Stimulated activated CD8-positive, alpha-beta memory T cell treated with anti-CD3 and anti-CD28 coated beads, Interleukin-2, amount 100 ng/mL, for 48 hours (primary cell): ENCODE measurements around the gene ALPL.

Source experiments
- DNase-seq, 2 donors: peaks; one replicate each; pipeline ENCODE4 v3.0.0-alpha.2; 2020; ENCODE audit warnings: low read depth in 2 of 2

Gene ALPL

DNA sequence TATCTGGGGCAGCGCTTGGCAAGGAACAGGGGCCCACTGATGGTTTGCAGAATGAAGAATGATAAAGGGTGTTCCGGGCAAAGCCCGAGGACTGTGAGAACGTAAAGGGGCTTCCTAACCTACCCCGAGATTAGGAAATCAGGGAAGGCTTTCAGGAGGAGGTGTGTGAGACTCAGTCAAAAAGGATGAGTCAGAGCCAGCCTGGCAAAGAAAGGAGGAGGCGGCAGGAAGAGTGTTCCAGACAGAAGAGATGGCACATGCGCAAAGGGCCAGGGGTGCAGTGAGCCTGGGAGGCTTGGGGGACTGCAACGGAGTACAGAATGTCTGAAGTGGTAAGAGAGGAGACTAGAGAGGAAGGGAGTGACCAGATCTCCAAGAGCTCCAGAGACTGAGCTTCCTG is 89.7 kb downstream of the ALPL start:
- DNase-seq, result no peak

GRCh38 chr1:21599402-21599801 is 90.2 kb downstream of the ALPL start:
- no peak for DNase-seq

- no peak for DNase-seq
Observed at GRCh38 chr1:21601278-21602048, 92.2 kb downstream of the ALPL start.

DNA sequence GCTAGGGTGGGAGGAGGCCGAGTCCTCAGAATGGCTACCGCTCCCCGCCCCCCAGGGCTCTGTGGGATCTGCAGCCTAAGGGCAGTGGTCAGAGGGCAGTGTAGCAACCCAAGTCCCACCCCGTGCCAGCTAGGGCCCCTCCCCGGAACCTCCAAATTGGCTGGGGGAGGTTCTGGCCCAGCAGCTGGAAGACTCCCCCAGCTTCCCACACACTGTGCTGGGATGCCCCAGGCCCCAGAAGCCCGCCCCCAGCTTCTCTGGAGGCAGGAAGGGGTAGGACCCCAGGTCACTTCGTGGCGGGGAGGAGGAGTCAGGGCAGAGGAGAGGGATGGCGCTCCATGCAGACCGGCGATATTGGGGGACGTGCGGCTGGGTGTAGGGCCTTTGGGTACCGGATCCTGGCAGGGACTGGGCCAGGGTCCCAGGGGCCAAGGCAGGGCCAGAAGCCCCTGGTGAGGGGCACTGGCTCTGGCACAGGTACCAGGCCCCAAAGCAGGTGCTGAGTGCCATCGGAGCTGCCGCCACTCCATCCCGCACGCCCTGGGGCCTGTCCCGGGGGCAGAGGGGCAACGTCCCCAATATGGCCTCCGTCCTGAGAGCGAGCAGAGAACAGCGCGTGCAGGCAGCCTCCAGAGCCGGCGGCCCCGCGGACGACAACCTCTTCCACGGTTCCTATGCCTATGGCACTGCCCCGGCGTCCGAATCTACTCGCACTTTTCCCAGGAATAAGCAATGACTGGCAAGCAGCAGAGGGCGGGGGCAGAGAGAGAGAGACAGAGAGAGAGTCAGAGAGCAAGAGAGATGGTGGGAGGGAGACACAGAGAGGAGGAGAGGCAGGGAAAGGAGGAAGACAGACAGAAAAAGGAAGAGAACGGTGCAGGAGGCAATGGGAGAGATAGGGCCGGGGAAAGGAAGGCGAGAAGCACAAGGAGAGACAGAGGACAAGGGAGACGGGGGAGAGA is 94.2 kb downstream of the ALPL start:
- no peak for DNase-seq

DNA sequence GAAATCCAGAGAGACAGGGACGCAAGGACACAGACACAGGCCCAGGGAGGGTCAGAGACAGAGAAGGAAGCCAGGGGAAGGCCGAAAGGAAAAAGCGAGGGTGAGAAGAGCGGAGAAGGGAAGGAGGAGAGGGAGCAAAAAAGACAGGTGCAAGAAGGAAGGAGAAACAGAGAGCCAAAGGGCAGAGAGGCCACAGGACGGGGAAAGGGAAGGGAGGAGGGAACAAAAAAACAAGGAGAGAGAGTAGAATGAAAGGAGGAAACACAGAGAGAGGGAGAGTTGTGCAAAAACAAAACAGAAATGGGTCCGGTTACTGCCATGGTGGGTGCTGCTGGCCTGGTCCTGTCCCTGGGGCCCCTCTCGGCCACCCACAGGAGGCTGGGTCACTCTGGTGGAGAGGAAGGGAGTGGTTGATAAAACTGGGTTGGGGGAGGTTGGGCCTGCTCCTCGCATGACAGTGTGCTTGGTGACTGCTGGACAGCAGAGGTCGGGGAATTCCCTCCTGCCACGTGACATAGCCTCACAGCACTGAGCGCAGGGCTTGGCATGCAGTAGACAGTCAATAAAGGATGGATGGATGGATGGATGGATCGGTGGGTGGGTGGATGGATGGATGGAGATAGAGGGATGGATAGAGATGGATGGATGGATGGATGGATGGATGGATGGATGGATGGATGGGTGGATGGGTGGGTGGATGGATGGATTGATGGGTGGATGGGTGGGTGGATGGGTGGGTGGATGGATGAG is 95.2 kb downstream of the ALPL start:
- no peak for DNase-seq

- DNase-seq, result no peak
Observed at GRCh38 chr1:21605012-21605715, 95.9 kb downstream of the ALPL start.

DNA sequence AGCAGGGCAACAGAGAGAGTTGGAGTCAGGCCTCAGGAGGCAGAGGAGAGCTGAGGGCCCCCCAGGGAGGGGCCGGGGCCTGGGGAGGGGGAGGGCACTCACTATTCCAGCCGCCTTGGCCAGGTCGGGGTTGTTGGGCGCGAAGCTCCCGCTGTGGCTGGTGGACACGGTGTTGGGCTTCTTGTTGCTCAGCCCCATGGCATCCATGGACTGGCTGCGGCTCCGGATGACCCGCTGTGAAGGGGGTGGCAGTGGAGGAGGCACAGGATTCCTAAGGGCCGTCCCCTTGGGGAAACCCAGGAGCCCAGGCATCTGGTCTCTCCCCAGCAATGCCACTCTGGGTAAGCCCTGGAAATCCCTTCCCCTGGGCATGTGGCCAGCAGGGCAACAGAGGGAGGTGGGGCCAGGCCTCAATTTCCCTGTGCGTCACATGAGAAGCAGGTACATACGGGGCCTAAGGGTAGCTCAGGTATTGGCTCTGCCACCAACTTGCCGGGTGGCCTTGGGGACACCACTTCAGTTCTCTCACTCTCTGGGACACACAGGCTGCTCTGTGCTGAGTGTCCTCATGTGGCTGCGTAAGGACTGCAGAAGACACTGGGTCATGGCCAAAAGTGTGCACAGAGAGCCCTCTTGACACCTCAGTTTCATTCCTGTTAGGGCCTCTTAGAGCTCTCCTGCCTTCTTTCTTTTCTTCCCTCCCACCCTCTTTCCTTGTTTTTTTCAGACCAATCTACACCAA is 96.9 kb downstream of the ALPL start:
- no peak for DNase-seq

DNA sequence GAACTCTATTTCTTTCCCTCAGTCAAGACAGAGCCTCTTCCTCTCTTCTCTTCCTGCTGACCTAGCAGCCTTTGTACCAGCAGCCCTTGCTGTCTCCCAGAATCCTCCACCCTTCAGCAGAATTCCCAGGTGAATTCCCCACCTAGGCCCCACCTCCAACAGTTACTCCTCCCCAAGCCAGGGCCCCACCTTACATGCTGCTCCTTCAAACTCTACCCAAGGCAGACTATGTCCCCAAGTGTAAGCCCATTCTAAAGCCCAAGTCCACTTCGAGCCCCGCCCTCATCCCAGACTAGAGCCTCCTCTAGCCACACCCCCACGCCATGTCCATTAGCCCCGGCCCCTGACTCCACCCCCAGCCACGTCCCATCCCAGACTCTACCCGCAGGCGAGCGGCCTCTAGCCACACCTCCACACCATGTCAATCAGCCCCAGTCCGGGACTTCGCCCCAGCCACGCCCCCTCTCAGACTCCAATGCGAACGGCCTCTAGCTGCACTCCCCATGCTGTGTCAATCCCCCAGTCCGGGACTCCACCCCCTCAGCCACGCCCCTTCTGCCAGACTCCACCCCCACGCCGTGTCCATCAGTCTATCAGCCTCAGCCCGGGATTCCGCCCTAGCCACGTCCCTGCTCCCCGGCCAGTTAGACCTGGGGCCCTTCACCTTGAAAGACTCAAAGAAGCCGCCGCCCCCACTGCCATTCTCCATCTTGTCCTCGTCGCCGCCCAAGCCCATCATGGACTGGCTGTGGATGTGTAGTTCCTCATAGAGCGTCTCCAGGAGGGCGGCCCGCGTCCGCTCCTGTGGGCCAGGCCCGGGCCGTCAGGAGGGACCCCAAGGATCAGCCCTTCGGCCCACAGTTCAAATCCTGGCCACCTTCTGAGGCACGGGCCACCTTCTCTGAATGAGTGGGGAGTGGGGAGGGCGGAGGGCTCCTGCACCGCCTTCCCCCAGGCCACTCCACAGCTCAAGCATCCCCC is 98.6 kb downstream of the ALPL start:
- peak; percentile 45 to 65 for DNase-seq

GRCh38 chr1:21608798-21609197 is 99.6 kb downstream of the ALPL start:
- no peak for DNase-seq

DNA sequence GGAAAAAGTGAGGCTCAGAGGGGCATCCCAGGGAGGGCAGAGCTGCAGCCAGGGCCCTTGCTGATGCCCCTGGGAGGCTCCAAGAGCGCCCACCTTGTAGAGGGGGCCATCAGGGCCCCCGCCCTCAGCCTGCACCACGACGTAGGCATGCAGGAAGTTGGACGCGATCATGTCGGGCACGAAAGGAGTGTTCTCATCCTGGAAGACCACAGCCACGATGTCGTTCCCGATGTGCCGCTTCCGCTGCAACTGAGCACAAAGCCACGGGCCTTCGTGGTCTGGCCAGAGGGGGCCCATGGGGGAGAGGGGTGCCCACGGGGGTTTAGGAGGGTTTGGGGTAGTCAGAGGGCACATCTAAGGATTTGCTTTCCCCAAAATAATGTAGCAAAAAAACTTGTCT is 100.8 kb downstream of the ALPL start:
- no peak for DNase-seq

GRCh38 chr1:21610989-21611785 is 102.0 kb downstream of the ALPL start:
- no peak for DNase-seq

GRCh38 chr1:21612057-21612456 is 102.8 kb downstream of the ALPL start:
- no peak for DNase-seq

DNA sequence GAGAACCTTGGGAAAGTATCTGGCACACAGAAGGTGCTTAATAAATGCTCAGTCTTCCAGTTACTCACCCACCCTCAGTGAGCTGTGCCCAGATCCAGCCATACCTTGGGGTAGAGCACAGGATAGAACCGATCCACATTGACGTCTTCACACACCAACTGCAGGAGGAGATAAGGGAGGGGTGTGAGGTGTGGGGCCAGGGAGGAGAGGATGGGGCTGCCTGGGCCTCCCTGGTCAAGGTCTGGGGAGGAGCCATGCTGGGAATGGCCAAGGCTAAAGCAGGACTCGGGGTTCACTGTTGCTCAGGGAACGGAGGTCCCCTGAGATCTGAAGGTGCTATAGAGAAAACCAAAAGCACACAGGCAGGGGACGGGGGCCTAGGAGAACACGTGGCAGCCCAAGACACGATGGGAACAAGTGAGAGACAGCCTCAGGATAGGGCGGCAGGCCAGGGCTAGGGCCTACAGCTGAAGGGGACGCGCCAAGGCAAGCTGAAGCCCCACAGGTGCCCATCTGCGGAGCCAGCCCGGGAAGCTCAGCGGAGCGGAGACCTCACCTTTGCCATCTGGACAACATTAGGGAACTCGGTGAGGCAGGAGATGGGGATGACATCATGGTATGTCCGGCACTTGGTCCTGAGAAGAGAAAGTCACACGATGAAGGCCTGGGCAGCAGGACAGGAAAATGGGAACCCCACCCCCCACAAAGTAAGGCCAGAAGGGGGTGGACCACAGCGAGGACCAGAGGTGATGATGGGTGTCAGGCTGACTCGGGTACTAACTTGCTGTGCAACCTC is 104.0 kb downstream of the ALPL start:
- DNase-seq, result no peak

- no peak for DNase-seq
Observed at GRCh38 chr1:21614419-21615115, 105.3 kb downstream of the ALPL start.

DNA sequence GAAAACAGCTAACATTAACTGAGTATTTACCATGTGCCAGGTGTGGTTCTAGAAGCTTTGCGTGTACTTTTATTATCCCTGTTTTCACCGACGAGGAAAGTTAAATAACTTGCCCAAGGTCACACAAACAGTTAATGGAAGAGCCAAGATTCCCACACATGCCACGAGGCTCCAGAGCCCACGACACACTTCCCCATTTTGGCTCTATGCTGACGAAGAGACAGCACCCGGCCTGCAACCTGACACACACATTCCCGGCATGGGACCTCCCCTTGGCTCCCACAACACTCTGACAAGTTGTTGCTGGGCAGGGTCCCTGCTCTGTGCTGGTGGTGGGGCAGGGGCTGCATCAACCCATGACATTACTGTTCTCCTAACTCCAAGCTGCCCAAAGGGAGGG is 107.1 kb downstream of the ALPL start:
- no peak for DNase-seq

- DNase-seq, result no peak
Observed at GRCh38 chr1:21617126-21617738, 108.0 kb downstream of the ALPL start.

GRCh38 chr1:21618059-21618458 is 108.8 kb downstream of the ALPL start:
- DNase-seq, result no peak
